Liver (tissue), 3 donors: Measurements from ENCODE around the gene HRH1.
A peak's percentile ranks its signal among the peaks of the same experiment; 100 is the strongest.
"Not testable (repeated sequence)": the region's sequence is repeated elsewhere in the genome, so short reads cannot be mapped to it uniquely, and the experiment has no call there.

ENCODE experiments used
- ATF3 ChIP-seq: IDR thresholded peaks from 2 replicates; pipeline ENCODE4 v1.6.1; 2016; ENCODE audit warnings: antibody characterized with exemption
- CTCF ChIP-seq: fragments of 150-350 bp; IDR thresholded peaks from 2 replicates; pipeline ENCODE4 v1.5.1; 2017; ENCODE audit warnings: improper control_type of control experiment, low read depth, low read length; ENCODE audit not compliant: missing input control
- EGR1 ChIP-seq, 2 donors: IDR thresholded peaks; 2 replicates each; pipeline ENCODE4 v1.6.1; 2016 to 2018; ENCODE audit warnings: antibody characterized with exemption in 2 of 2, low read depth in 2 of 2
- FOXA1 ChIP-seq: IDR thresholded peaks from 2 replicates; pipeline ENCODE4 v1.6.1; 2016; ENCODE audit warnings: antibody characterized with exemption
- GABPA ChIP-seq, 2 donors: IDR thresholded peaks in 1 of 2; conservative IDR thresholded peaks in 1 of 2; 2 replicates each; pipeline ENCODE4 v1.6.1; 2016; ENCODE audit warnings: antibody characterized with exemption in 2 of 2, mild to moderate bottlenecking in 1 of 2, moderate library complexity in 1 of 2
- JUND ChIP-seq, 2 donors: IDR thresholded peaks; 2 replicates each; pipeline ENCODE4 v1.6.1; 2016; ENCODE audit warnings: antibody characterized with exemption in 2 of 2
- MAX ChIP-seq: IDR thresholded peaks from 2 replicates; pipeline ENCODE4 v1.6.1; 2016; ENCODE audit warnings: antibody characterized with exemption
- NR2F2 ChIP-seq: IDR thresholded peaks from 2 replicates; pipeline ENCODE4 v1.6.1; 2016; ENCODE audit warnings: antibody characterized with exemption
- RAD21 ChIP-seq, 2 donors: IDR thresholded peaks; 2 replicates each; pipeline ENCODE4 v1.6.1; 2016; ENCODE audit warnings: antibody characterized with exemption in 2 of 2, mild to moderate bottlenecking in 2 of 2
- REST ChIP-seq: IDR thresholded peaks from 2 replicates; pipeline ENCODE4 v1.6.1; 2016; ENCODE audit warnings: antibody characterized with exemption, mild to moderate bottlenecking
- RXRA ChIP-seq, 2 donors: IDR thresholded peaks; 2 replicates each; pipeline ENCODE4 v1.6.1; 2017 to 2018; ENCODE audit warnings: antibody characterized with exemption in 2 of 2, mild to moderate bottlenecking in 1 of 2
- SP1 ChIP-seq: IDR thresholded peaks from 2 replicates; pipeline ENCODE4 v1.6.1; 2018; ENCODE audit warnings: antibody characterized with exemption, mild to moderate bottlenecking
- YY1 ChIP-seq: IDR thresholded peaks from 2 replicates; pipeline ENCODE4 v1.6.1; 2016; ENCODE audit warnings: antibody characterized with exemption, mild to moderate bottlenecking
- ZBTB33 ChIP-seq: IDR thresholded peaks from 2 replicates; pipeline ENCODE4 v1.6.1; 2016; ENCODE audit warnings: antibody characterized with exemption
- donor health status: healthy.
- donor health status: healthy.

- TF ChIP-seq CTCF; ATF3; MAX; ZBTB33; JUND (IDR thresholded peaks at IDR 0.05); NR2F2; REST; FOXA1; YY1; GABPA (IDR thresholded peaks at IDR 0.05 in 1 of 2, conservative IDR thresholded peaks at IDR 0.05 in 1 of 2); EGR1 (IDR thresholded peaks at IDR 0.05; ENCODE audit: low read depth in 2 of 2); RXRA (IDR thresholded peaks at IDR 0.05); SP1: not testable (repeated sequence)
- TF ChIP-seq RAD21 (IDR thresholded peaks at IDR 0.05) = peak in 1 of 2 donors; percentile 33
Observed at GRCh38 chr3:11205881-11206280, 51.6 kb downstream of the HRH1 start.
